NB4 (cell line): ENCODE measurements around the gene BIN1.

Source experiments
- DNase-seq: peaks from one replicate; pipeline ENCODE4 v3.0.0; 2010; ENCODE audit warnings: low read depth
- H3K4me3 ChIP-seq: one replicate; pipeline ENCODE4 v1.5.1; 2011; ENCODE audit warnings: mild to moderate bottlenecking, low read depth, low read length, moderate library complexity
- MYC ChIP-seq: IDR thresholded peaks from 2 replicates; pipeline ENCODE4 v1.6.1; 2011; ENCODE audit warnings: low read depth, low read length
- POLR2A ChIP-seq: IDR thresholded peaks from 2 replicates; pipeline ENCODE4 v1.6.1; 2011; ENCODE audit warnings: mild to moderate bottlenecking; ENCODE audit not compliant: insufficient read length; ENCODE audit errors: extremely low read depth
- TF ChIP-seq, protein P1 (sequence below): IDR thresholded peaks from 2 replicates; pipeline ENCODE4 v1.6.1; 2011; ENCODE audit warnings: low read depth, low read length
- TF ChIP-seq, protein P2 (sequence below): IDR thresholded peaks from one replicate; pipeline ENCODE4 v1.5.1; 2012; ENCODE audit warnings: low read depth, low read length

BIN1 gene

DNA sequence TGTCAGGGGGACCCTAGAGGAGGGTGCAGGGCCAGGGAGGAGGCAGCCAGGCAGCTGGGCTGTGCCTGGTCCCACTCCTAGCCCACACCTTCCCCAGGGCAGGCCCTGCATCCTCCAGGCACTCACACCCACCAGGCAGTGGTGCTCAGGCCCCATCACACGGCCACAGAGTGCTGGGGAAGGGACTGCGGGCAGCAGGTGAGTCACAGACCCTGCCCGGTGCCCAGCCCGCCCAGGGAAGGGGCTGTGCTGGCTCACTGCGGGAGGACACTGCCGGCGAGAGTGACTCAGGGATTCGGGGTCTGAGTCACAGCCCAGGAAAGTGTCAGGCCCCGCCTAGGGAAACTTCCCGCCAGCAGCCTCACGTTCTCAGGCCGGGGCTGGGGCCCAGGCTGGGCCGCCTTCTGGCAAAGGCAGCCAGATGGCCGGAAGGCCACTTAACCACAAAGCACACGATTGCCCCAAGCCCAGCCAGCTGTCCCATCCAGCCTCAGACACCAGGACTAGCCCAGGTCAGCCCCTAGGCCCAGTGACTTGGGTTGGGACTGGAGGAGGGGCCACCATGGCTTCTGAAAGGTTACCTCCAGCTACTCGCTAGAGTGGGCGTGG, 42.2 kb downstream of the BIN1 start:
- TF ChIP-seq, protein P1, sequence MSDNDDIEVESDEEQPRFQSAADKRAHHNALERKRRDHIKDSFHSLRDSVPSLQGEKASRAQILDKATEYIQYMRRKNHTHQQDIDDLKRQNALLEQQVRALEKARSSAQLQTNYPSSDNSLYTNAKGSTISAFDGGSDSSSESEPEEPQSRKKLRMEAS = peak; percentile 86
- TF ChIP-seq MYC (peak; percentile 86), POLR2A (no peak)
- TF ChIP-seq, protein P2, sequence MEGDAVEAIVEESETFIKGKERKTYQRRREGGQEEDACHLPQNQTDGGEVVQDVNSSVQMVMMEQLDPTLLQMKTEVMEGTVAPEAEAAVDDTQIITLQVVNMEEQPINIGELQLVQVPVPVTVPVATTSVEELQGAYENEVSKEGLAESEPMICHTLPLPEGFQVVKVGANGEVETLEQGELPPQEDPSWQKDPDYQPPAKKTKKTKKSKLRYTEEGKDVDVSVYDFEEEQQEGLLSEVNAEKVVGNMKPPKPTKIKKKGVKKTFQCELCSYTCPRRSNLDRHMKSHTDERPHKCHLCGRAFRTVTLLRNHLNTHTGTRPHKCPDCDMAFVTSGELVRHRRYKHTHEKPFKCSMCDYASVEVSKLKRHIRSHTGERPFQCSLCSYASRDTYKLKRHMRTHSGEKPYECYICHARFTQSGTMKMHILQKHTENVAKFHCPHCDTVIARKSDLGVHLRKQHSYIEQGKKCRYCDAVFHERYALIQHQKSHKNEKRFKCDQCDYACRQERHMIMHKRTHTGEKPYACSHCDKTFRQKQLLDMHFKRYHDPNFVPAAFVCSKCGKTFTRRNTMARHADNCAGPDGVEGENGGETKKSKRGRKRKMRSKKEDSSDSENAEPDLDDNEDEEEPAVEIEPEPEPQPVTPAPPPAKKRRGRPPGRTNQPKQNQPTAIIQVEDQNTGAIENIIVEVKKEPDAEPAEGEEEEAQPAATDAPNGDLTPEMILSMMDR = peak; percentile 15
- peak; percentile 99 for DNase-seq
- no peak overlapping the region for H3K4me3 ChIP-seq

DNA sequence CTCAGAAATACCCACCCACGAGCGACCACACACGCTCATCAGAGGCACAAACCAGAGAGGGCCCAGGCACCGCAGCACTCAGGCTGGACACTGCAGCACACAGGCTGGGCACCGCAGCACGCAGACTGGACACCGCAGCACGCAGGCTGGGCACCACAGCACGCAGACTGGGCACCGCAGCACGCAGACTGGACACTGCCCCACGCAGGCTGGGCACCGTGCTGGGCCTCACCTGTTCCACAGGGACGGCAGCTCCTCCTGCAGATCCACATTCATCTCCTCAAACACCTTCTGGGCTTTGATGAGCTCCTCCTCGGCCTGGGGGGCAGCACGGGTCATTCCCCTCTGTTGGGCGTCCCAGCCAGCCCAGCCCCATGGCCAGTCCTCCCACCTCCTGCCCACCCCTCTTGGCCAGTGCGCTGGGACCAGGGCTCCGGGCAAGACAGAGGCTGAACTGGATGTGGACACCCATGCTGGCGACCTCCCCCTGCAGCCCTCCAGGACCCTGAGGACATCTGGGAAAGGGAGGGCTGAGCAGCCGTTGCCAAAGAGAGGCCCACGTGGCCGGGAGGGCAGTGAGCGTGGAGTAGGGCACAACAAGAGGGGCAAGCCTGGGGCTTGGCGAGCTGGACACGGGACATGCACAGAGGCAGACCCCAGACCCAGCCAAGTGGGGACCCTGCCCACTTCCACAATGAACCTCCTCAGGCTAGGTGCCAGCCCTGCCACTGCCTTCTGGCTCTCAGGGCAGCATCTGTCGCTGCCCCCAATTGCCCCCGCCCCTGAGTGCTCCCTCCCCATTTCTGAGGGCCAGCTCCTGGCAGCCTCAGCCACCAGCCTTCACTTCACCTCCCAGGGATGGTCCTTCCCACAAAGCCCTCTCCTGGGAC, 43.0 kb downstream of the BIN1 start:
- H3K4me3 ChIP-seq = no peak overlapping the region
- no peak for DNase-seq
- TF ChIP-seq MYC = no peak
- TF ChIP-seq, protein P2 = no peak

DNA sequence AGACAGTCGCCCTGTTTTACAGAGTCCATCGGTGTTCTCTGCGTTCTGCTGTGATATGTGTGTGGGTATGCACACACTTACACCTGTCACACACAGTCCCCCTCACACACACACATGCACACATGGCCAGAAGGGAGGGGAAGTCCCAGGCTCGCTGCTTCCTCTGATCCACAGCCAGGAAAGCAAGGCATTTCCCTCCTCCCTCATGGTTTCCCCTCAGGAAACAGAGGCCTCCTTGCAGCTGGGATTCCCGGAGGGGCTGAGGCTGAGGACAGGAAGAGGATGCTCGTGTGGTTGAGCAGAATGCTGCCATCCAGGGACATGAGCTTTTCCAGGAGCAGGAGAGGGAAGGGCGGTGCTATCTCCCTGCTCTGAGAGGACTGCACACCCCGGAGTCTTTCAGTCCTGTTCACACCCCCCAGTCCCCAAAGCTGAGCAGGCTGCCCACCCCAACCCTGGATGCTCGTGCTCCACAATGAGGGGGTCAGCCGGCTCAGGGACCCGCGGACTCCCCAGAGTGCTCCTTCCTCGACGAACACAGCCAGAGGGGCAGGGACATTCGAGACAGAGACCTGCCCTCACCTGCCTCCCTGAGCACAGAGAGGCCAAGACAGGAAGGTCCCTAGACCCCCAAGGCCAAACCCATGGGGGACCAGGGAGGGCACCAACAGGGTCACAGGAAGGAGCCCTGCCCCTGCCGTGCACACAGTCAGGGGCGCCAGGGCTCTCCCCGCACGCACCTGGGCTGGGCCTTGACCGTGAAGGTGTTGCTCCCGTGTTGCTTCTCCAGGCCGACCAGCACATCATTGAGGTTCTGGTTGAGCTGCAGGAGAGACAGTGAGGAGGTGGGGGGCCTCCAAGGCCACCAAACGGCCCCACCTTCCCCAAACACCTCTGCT, 45.3 kb downstream of the BIN1 start:
- no peak for DNase-seq
- H3K4me3 ChIP-seq = no peak overlapping the region
- no peak for TF ChIP-seq MYC
- TF ChIP-seq, protein P1 = no peak
- TF ChIP-seq, protein P2 = no peak
- TF ChIP-seq POLR2A = no peak

DNA sequence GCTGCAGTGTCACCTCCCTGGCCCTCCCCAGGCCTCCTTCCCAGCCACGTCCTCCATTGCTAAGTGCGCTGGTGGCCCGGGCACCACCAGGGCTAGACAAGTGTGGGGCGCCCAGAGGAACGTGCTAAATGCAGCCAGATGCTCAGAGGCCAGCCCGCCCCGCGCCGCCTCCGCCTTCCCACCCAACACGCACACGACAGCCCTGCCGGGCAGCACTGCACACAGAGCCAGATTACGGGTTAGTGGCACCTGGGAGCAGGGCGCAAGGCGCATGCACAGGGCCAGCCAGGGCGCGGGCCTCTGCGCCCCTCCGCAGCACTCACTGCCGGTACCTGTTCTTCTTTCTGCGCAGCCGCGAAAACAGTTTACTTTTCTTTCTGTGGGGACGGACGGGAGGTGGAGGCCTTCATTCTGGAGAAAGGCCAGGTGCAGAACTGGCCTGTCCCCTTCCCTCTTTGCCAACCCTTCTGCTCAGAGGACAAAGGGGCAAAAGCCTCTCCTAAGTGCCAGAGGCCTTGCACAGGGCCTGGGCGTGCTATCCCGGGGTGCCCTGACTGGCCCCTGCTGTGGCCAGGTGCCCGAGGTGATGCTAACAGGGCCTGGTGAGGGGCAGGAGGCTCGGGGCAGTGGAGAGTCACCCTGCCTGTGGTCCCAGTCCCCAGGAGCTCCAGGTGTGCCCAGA, 46.5 kb downstream of the BIN1 start:
- DNase-seq = no peak
- no peak for TF ChIP-seq MYC
- TF ChIP-seq, protein P1 = no peak
- no peak for TF ChIP-seq POLR2A
- H3K4me3 ChIP-seq = no peak overlapping the region

DNA sequence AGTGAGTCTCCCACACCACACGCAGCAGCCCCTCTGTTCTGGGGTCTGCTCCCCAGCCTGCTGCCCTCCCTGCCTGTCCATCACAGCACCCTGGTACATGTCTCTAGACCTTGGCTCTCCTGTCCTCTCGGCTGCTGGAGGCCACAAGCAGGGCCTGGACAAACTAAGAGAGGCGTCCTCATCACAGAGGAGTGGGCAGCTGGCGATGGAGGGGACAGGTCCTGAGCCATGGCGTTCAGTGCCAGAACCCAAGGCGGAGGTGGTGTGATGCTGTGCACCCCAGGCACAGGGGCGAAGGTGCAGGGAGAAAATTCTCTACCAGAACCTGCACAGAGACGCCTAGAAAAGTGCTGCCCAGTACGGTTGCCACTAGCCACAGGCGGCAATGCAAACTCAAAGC, 47.4 kb downstream of the BIN1 start:
- TF ChIP-seq MYC (no peak), POLR2A (no peak)
- TF ChIP-seq, protein P1 = no peak
- TF ChIP-seq, protein P2 = no peak
- no peak overlapping the region for H3K4me3 ChIP-seq
- DNase-seq = no peak
